T-helper 1 cell treated with Interleukin-12 subunit alpha and Interleukin-12 subunit beta and Interleukin-4 antibody, amounts not matched to agents 30 ng/mL and 1 ng/mL, for 36 hours (primary cell): ENCODE data around the gene AKAP13. TPM values are rescaled to one million over a fixed set of nuclear protein-coding genes. Genes with fewer than 3 reads are reported as not detected.

Source experiments
- intact Hi-C: fragments of 100-400 bp; cut with micrococcal nuclease; formaldehyde crosslinking; loops from one replicate; pipeline ENCODE4 v1.15.1; 2024
- total RNA-seq: library from RNA; stranded (reverse); gene quantifications from 2 replicates; pipeline ENCODE4 v1.2.3, GENCODE V29; 2022

The AKAP13 gene
- total RNA-seq, 1 donor from 2014 or later: 184 TPM

DNA sequence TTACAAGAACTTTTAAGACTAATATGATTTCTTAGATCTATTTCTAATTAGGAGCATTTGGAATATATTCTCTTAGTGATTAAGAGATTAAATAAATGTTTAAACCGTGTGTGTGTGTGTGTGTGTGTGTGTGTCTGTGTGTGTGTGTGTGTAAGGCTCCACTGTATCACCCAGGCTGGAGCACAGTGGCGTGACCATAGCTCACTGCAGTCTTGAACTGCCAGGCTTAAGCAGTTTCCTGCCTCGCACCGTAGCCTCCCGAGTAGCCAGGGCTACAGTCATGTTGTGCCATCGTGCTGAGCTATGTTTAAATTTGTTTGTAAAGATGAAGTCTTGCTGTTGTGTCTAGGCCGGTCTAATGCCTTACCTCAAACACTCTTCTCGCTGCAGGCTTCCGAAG lies 305.0 kb downstream of the AKAP13 start:
- intact Hi-C loops: loop anchor here (1.0 to 5.0 kb wide), 2 partner anchors 103 to 143 kb away; no protein-coding TSS in a partner anchor

DNA sequence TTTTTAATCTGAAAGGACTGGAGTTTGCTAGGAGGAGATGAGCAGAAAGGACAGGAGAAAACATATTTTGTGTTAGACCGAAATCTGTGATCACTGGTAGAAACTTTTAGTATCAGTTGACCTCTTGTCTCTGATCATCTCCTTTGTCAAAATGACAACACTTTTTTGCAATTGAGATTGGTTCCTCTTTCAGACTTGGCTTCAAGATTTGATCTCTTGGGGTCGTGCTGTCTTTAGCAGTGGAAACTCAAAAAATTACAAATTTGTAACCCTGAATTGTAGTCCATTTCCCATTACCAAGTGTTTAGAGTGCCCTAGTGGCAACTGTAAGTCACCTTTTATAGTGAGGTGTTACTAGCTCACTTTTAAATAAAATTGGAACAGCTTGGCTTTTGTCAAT lies 306.9 kb downstream of the AKAP13 start:
- intact Hi-C loops: loop anchor here (5.0 kb wide), 1 partner anchor 145 kb away; no protein-coding TSS in a partner anchor

DNA sequence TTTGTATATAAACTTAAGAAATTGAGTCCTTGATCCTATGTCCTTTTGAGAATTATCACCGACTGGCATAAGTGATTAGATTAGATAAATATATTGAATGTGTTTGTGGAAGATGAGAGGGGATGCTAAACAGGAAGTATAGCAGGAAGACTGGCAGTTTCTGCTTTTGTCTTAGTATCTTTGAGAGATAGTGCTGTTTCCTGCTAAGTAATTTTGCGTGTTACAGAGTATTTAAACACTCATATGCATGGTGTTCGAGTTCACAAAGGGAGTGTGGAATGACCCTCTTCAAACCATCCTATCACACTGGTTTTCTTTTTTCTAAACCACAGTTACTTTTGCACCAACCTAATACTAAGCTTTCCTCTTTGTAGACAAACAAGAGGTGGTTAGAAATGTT lies 308.3 kb downstream of the AKAP13 start:
- intact Hi-C loops: loop anchor here (1.0 to 5.0 kb wide), 6 partner anchors 14 to 146 kb away; partner anchors contain the start of gene KLHL25

DNA sequence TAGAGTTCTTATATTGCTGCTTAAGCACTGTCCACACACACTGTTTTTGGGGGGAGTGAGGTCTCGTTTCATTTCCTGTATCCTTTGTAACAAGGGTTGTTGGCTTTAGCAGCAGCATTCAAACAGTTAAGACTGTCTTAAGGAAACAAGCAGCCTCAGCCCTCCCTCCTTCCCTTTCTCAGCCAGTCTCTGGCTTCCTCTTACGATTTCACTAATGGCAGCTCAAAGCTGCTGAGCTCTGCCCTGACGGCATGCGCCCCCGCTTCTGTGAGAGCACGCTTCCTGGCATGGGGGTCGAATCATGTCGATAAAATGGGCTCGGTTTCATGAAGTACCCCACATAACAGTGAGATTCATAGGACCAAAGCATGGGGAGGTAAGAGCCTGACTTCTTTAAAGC lies 309.3 kb downstream of the AKAP13 start:
- intact Hi-C loops: loop anchor here (1.0 to 5.0 kb wide), 10 partner anchors 13 to 372 kb away; partner anchors contain the start of gene KLHL25

DNA sequence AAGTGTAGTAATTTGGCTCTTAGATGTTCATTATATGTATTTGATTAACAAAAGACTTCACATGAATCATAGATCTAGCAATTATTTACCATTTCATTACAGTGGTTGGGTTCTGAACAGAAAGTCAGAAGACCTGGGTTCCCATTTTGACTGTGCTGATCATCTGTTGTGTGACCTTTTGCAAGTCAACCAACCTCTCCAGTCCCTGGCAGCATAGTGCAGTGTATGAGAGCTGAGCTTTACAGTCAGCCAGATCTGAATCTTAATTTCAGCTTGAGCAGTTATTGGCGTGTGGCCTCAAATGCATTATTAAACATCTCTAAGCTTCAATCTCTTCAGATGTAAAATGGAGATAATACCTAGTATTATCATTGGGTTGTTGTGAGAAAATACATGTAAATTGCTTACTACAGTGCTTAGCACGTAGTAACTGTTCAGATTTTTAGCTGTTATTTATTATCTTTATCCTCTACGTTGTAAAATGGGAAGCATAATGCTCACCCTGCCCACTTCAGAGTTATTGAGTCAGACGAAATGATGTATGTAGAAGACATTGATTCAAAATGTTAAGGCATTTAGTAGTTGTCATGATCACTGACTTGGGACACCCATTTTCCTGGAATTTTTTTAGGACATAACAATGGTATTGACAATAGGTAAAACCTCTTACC lies 310.3 kb downstream of the AKAP13 start:
- intact Hi-C loops: loop anchor here (1.0 to 5.0 kb wide), 4 partner anchors 17 to 373 kb away; no protein-coding TSS in a partner anchor

DNA sequence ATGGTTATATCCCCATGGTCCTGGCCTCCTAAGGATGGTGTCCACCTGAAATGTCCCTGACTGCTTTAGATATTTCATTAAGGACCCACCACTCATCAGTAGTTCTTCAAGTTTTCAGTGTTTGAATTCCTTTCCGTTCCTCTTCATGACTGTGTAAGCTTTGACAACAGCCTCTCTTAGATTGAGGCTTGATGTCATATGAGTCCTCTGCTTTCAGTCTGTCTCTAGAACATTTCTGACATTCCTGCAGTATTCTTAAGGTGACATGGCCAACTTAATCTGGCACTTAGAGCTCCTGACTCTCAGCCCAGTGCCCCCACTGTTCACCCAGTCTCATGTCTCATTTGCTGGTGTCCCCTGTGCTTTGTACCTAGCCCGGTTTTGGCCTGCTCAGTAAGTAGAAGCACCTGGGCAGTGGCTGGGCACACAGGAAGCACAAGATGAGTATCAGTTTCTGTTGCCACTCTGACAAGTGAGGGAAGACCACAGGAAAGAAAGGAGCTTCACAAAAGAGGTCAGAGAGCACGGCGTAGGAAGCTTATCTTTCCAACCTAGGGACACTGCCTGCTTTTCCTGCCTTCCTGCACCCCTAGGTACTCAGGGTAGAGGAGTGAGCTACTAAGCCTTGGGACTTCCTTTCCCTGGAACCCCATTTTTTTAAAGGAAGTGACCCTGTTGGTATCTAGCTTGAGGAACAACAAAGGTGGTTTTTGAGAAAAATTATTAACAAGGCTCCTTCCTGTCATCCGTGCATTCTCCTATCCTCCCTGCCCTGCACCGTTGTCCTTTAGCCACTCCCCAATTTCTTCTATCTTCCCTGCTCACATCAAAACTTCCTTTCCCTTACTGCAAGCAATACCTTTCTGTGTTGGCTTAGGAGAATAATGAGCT lies 311.2 kb downstream of the AKAP13 start:
- intact Hi-C loops: loop anchor here (5.0 kb wide), 3 partner anchors 44 to 374 kb away; no protein-coding TSS in a partner anchor

DNA sequence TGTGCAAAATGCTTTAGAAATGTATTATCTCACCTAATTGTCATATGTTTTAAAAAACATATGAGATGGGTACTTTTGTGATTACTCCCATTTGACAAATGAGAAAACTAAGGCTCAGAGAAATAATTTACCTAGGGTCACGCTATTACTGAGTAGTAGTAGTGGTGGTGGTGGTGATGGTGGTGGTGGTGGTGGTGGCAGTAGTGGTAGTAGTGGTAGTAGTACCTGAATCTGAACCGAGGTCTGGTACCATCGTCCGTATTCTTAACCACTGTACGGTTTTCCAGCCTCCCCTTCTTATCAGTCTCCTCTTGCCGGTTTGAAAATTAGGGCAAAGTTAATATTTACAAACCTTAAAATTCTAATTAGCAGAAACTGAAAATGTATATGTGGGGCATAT lies 311.9 kb downstream of the AKAP13 start:
- intact Hi-C loops: loop anchor here (5.0 kb wide), 3 partner anchors 45 to 375 kb away; no protein-coding TSS in a partner anchor

DNA sequence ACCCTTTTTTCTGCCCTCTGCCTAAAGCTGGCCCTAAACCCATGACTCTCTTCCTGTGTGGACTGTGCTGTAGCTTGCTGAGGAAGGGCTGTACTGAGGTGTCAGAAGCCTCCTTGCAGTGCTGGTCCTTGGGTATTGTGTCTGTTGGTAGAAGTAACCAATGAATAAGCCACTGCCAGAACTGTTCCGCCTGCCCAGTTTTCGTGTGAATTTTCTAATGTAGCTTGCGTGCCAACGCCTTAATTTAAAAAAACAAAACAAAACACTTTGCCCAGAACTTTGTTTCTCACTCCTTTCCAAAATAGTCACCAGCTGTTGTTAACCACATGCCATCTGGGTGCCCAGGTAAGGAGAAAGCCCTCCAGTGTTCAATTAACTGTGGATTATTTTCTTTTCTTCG lies 312.5 kb downstream of the AKAP13 start:
- intact Hi-C loops: loop anchor here (5.0 kb wide), 3 partner anchors 46 to 376 kb away; no protein-coding TSS in a partner anchor

DNA sequence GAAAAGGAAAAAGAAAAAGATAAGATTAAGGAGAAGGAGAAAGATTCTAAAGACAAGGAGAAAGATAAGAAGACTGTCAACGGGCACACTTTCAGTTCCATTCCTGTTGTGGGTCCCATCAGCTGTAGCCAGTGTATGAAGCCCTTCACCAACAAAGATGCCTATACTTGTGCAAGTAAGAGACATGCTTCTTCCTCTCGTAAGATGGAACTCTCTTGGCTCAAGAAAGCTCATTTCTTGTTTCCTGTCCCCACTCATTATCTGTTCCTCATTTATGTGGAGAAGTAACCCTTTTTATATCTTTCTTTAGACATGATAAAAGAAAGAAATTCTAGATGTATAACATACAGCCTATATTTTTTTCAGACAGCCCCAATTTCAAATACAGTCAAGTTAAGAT lies 312.9 kb downstream of the AKAP13 start:
- intact Hi-C loops: loop anchor here (5.0 kb wide), 3 partner anchors 46 to 376 kb away; no protein-coding TSS in a partner anchor

DNA sequence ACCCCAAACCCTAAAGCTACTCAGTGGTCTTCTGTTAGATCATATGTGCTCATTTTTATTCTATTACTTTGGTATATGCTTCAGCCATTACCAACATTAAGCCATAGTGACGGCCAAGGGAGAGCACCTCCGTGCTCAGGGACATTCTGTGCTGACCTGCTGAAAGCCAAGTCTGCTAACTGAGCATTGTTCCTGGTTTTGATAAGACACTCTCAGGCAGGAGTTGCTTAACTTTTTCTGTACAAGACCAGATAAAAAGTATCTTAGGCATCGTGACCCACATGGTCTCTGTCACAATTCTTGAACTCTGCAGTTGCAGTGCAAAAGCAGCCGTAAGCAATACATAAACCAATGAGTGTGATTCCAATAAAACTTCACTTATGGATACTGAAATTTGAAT lies 313.7 kb downstream of the AKAP13 start:
- intact Hi-C loops: loop anchor here (5.0 kb wide), 3 partner anchors 47 to 377 kb away; no protein-coding TSS in a partner anchor

DNA sequence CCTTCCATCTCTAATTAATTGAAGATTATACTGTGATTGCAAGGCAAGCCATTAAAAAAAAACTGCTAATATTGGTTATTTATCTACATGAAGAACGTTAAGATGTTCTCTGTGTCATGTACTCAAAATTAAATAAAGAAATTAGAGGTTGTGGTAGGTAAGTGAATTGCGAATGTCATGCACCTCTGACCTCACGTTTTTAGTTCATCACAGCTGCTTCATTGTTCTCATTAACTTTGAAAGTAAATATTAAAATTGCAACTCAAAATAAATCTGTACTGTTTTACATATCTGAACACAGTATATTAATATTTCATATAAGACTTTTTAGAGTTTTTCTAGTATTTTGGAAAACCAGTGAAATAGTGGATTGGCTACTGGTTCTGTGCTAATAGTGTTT lies 320.4 kb downstream of the AKAP13 start:
- intact Hi-C loops: no loop called here

DNA sequence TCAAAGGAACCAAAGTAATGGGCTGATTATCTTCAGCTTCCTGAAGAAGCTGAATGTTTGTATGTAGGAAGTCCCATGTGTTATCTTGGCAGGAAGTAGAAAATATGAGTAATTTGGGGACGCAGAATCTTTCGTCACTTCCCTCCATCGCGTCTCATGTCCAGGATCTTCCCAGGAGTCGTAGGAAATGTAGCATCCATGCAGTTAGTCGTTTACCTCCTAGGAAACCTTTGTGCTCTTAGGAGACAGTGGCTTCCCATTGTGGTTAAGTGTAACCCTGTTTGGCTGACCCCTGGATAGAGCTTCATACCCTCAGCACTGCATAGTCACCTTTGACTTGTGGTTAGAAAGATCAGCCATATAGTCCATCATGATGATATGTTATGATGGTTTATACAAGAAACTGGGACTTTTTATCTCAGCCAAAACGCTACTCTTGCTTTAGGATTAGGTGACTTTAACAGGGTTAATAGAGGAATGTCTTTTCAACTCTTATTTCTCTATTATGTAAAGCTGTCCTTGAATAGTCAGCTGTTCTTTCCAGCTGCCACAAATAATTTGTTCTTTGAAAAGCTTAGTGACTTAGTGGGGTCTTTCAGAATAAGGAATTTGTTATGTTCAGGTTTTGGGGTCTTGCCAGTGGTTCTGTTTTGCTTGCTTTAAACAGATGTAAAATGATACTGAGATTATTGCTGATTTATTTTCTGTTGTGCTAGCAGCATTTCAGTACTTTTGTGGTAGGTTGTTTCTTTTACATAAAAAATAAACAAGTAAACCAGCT lies 322.1 kb downstream of the AKAP13 start:
- intact Hi-C loops: loop anchor here (1.0 to 2.0 kb wide), 7 partner anchors 13 to 372 kb away; partner anchors contain the start of gene AKAP13

DNA sequence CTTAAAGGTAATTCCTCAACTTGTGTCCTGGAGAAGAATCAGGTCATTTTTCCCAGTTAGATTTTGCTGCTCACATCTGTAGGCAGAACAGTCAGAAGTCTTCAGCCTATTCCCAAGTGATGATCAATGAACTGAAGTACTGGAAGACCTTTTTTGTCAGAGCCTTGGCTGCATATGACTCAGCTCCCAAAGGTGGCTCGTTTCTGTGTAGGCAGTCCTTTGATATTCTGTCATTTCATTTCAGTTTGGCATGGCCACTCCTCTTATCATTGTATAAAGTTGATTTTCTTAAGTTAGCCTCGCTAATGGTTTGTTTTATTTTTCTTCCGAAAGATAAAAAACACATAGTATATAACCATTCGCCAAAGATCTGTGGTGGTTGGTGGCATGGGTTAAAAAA lies 323.7 kb downstream of the AKAP13 start:
- intact Hi-C loops: loop anchor here (1.0 kb wide), 1 partner anchor 79 kb away; no protein-coding TSS in a partner anchor

DNA sequence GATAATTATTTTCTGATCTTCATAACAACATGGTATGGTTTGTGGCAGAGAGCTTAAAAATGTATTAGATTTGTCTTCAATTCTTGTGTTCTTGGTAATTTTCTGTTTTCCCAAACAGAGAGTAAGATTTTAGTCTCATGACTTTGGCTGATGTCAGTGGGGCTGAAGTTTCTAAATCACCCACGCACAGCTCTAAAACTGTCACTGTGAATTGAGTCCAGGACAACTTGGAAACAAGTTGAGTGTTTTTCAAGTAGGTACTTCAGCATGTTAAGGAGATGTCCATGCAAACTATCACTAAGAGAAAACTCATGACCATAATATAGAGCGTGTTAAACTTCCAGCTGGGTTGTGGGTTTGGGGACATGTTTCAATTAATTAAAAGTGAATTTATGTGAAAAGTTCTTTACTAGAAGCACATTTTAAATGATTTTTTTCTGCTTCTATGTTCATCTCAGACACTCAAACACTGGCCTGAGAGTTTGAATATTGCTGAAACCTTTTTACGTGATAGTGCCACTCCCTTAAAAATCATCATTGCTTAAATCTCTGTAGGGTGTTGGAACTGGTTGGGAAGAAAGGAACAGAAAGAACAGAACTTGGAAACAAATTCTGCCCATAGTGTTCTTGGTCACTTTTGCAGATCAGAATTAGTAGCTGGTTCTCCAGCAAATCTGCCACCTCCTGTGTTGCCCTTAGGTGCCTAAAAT lies 324.5 kb downstream of the AKAP13 start:
- intact Hi-C loops: loop anchor here (1.0 to 5.0 kb wide), 3 partner anchors 80 to 408 kb away; no protein-coding TSS in a partner anchor

DNA sequence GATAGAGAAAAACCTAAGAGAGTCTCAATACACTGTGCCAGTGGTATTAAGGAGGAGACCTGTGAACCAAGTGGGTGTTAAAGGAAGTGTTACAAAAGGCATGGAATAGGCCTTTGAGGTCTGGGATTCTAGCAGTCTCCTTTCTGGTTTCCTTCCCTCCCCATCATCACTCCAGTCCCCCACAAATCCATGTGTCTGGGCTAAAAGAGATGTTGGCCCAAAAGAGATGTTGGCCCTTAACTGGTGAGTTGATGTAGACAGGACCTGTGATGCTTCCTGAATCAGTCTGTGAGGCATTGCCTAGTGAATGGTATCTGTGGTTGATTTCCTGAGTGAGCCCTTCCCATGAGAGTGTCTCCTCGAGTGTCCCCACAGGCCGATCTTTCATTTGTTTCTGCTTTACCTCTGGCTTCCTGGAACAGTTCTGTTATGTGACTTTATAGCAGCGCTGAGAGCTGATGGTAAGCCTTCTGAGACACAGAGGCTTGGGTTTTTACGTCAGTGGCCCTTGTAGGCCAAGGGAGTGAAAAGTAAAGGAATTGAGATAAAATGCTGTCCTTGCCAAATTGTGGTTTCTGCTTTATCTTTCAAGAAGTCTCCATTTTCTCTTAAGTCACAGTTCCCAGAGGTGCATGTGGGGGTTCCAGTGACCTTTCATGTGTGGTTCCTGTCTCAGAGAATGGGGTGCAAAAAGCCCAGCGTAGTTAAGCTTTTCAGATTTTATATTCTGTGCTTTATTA lies 326.5 kb downstream of the AKAP13 start:
- intact Hi-C loops: loop anchor here (1.0 to 5.0 kb wide), 7 partner anchors 17 to 410 kb away; no protein-coding TSS in a partner anchor

DNA sequence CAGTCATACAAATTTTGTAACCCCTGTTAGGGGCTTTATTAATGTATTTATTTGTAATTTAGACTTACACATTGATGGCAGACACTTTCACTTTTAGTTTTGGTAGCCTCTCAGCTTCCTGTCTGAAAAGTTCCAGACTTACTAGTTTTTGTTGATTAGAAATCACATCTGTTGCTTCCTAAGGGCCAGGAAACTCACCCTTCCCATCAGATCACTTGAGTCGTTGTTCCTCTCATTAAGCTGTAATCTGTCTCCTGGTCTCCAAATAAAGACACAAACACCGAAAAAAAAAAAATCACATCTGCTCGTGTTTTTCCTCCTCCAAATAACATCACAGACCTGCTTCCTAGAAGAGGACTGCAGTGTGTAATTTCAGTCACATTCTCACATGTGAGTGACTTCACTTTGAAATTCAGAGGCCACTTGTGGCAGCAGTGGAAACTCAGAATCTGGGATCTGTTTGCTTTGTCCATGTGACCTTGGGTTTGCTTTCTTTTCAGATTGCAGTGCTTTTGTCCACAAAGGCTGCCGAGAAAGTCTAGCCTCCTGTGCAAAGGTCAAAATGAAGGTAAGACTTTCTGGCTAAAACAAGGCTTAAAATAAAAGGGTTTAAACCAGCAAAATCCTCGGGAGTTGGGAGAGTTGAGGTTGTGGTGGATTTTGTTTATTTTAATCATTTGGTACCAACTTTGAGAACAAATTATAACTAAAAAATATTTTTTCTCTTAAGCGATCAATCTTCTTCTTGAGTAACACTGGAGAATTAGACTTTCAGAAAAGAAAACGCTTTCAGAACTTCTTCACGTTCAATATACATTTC lies 327.3 kb downstream of the AKAP13 start:
- intact Hi-C loops: loop anchor here (1.0 to 5.0 kb wide), 8 partner anchors 17 to 410 kb away; no protein-coding TSS in a partner anchor

DNA sequence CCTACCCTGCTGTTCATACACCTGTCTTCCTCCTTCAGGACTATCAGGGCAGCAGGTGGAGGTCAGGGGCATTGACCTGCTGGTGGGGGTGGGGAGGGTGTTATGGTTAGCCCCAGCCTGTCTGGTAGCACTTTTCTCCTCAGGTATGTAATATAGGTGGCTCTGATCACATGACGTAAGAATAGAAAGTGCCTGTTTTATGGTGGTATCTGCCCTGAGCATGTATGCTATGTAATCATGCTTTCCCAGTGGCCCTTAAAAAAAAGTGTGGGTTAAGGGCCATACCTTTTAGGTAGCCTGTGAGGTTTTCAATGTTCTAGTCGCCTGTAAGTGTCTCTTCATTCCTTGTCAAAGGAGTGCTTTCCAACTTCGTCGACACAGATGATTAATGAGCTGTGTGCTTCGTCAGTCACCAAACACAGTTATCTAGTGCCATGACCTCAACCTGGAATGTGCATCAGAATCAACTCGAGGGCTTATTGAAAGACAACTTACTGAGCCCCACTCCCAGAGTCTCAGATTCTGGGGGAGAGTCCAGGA lies 328.1 kb downstream of the AKAP13 start:
- intact Hi-C loops: loop anchor here (2.0 to 5.0 kb wide), 3 partner anchors 16 to 411 kb away; no protein-coding TSS in a partner anchor

DNA sequence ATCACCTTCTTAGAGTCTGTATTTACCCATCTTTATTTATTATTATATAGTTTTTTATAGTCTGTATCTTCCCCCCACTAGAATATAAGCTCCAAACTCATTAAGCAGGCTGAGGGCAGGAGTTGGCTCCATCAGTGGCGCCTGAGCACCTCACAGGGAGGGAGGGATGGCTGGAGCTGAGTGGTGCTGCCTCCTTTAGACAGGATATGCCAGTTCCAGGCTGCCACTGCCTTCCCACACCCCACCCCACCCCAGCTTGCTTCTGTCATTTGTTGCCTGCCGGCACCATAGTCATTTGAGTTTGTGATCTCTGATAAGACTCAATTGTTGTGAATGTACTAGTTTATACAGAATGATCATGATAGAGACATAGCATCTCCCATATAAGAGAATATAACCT lies 328.8 kb downstream of the AKAP13 start:
- intact Hi-C loops: loop anchor here (2.0 to 5.0 kb wide), 3 partner anchors 16 to 412 kb away; no protein-coding TSS in a partner anchor
